HepG2 (cell line): Measurements from ENCODE around the gene BRINP1.

Experiments used
- HNRNPUL1 ChIP-seq: fragments of 200-400 bp; formaldehyde crosslinking; IDR thresholded peaks from 2 replicates; pipeline ENCODE4 v1.6.1; 2017; ENCODE audit warnings: low read depth, mild to moderate bottlenecking, low read length, moderate library complexity
- TF ChIP-seq, protein P1 (sequence below): sonication (generic); formaldehyde crosslinking; IDR thresholded peaks from 2 replicates; pipeline ENCODE4 v1.4.0; 2020; ENCODE audit warnings: missing genetic modification reagents

DNA sequence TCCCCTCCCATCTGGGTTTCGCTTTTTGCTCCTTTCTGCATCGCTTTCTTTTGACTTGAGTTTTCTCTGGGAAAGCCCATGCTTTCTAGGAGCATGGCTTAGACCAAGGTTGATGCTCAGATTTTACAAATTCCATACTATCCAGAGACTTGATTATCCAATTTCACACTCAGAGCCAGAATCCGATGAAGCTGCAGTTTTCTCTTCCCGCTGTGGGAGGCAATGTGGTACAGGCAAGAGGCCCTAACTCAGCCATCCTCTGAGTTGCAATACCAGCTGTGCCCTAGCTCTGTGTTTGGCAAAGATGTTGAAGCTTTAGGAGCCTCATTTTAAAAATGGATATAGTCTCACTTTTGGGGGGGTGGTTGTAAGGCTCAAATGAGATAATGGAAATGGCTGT, 85.1 kb downstream of the BRINP1 start:
- TF ChIP-seq, protein P1, sequence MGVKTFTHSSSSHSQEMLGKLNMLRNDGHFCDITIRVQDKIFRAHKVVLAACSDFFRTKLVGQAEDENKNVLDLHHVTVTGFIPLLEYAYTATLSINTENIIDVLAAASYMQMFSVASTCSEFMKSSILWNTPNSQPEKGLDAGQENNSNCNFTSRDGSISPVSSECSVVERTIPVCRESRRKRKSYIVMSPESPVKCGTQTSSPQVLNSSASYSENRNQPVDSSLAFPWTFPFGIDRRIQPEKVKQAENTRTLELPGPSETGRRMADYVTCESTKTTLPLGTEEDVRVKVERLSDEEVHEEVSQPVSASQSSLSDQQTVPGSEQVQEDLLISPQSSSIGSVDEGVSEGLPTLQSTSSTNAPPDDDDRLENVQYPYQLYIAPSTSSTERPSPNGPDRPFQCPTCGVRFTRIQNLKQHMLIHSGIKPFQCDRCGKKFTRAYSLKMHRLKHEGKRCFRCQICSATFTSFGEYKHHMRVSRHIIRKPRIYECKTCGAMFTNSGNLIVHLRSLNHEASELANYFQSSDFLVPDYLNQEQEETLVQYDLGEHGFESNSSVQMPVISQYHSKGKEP = no peak
- TF ChIP-seq HNRNPUL1 = no peak
